Activated naive CD4-positive, alpha-beta T cell treated with anti-CD3 and anti-CD28 coated beads for 36 hours (primary cell): Measurements from ENCODE around the gene ZC3H7A. TPM values are rescaled to one million over a fixed set of nuclear protein-coding genes. Genes with fewer than 3 reads are reported as not detected.
"Not testable (repeated sequence)": the region's sequence is repeated elsewhere in the genome, so short reads cannot be mapped to it uniquely, and the experiment has no call there.

Experiments used
- CTCF ChIA-PET: fragments of 350-600 bp; sonication (Branson Sonifier 250); formaldehyde crosslinking; loops from one replicate; lab custom pipeline; 2021; ENCODE audit warnings: antibody characterized with exemption; lab: Charles Lee
- DNase-seq: peaks from one replicate; pipeline ENCODE4 v3.0.0-alpha.2; 2020
- H3K27ac Mint-ChIP-seq: one replicate; pipeline ENCODE4 v1.8.0; 2021; ENCODE audit warnings: mild to moderate bottlenecking, mixed read lengths
- H3K27me3 Mint-ChIP-seq: one replicate; pipeline ENCODE4 v1.8.0; 2021; ENCODE audit warnings: low read depth, mixed read lengths
- H3K36me3 Mint-ChIP-seq: one replicate; pipeline ENCODE4 v1.8.0; 2021; ENCODE audit warnings: low read depth, mixed read lengths
- H3K4me1 Mint-ChIP-seq: one replicate; pipeline ENCODE4 v1.8.0; 2021; ENCODE audit warnings: low read depth, mixed read lengths
- H3K4me3 Mint-ChIP-seq: one replicate; pipeline ENCODE4 v1.8.0; 2021; ENCODE audit warnings: mild to moderate bottlenecking, moderate library complexity, mixed read lengths
- H3K9me3 Mint-ChIP-seq: one replicate; pipeline ENCODE4 v1.8.0; 2021; ENCODE audit warnings: mixed read lengths
- intact Hi-C: fragments of 100-400 bp; cut with micrococcal nuclease; formaldehyde crosslinking; loops from one replicate; pipeline ENCODE4 v1.15.1; 2023
- total RNA-seq, 2 experiments: library from RNA; stranded (reverse); gene quantifications; one replicate each; pipeline ENCODE4 v1.2.3, GENCODE V29; 2021

The ZC3H7A gene
- total RNA-seq, 2 experiments from 2014 or later: 123 to 127 TPM

DNA sequence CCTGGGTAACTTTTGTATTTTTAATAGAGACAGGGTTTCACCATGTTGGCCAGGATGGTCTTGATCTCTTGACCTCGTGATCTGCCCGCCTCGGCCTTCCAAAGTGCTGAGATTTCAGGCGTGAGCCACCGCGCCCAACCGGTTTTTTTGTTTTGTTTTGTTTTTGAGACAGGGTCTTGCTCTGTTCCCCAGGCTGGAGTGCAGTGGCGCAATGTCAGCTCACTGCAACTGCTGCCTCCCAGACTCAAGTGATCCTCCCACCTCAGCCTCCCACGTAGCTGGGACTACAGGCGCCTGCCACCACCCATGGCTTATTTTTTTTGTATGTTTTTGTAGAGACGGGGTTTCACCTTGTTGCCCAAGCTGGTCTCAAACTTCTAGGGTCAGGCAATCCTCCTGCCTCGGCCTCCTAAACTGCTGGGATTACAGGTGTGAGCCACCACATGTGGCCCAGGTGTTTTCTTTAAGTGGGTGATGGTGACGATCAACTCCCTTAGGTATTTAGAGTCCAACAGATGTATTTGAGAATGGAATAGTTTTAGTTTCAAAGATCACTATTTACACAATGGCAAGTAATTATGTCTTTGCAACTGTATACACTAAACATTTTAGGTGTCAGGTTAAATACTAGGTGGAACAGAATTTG lies 28.6 kb upstream of the ZC3H7A start:
- H3K4me3 Mint-ChIP-seq, H3K27ac Mint-ChIP-seq, intact Hi-C loops, H3K27me3 Mint-ChIP-seq, DNase-seq, H3K36me3 Mint-ChIP-seq, H3K4me1 Mint-ChIP-seq, H3K9me3 Mint-ChIP-seq: not testable (repeated sequence)
- CTCF ChIA-PET: interaction anchor here (0.7 to 1.0 kb wide), 2 partner anchors 175 to 469 kb away, joined by 3 to 5 read pairs; no protein-coding TSS in a partner anchor

GRCh38 chr16:11824362-11824761 lies 27.3 kb upstream of the ZC3H7A start:
- CTCF ChIA-PET: no interaction called here
- no peak overlapping the region for H3K4me3 Mint-ChIP-seq

DNA sequence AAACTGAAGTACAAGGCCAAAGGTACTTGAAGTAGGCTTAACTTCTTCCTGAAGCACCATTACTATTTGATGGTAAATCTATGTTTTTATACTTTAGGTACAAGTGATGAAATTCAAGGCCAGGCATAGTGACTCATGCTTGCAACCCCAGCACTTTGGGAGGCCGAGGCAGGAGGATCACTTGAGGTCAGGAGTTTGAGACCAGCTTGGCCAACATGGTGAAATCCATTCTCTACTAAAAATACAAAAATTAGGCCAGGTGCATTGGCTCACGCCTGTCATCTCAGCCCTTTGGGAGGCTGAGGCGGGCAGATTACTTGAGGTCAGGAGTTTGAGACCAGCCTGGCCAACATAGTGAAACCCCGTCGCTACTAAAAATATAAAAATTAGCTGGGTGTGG lies 26.6 kb upstream of the ZC3H7A start:
- H3K36me3 Mint-ChIP-seq, H3K4me3 Mint-ChIP-seq, H3K4me1 Mint-ChIP-seq, H3K27ac Mint-ChIP-seq, DNase-seq, CTCF ChIA-PET, H3K9me3 Mint-ChIP-seq, H3K27me3 Mint-ChIP-seq, intact Hi-C loops: not testable (repeated sequence)

More at GRCh38 chr16:11824362-11824761, 27.3 kb upstream of the ZC3H7A start:
- Mint-ChIP-seq H3K9me3 (no peaks in the 10 kb centered on the region), H3K36me3 (no peaks in the 10 kb centered on the region), H3K27me3 (no peaks in the 10 kb centered on the region), H3K4me1 (no peaks in the 10 kb centered on the region), H3K27ac (no peak overlapping the region)
- intact Hi-C loops: no loop called here
- DNase-seq: no peak

DNA sequence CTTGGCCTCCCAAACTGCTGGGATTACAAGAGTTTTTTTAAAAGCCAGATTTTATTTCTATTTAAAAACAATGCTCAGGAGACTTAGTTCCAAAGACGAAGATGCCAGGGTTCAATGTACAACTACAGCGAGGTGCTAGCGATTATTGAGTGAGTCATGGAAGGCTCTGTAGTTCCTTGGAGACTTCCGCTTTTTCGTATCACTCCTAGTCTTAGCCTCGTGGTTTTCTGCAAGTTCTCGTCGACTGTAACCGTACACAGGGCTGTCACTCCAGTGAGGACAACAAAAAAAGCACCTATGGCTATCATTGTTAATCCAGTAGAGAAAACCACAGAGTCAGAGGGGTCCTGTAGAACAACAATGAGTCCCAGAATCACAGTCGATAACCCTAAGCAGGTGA lies 22.7 kb upstream of the ZC3H7A start:
- CTCF ChIA-PET: interaction anchor here (0.6 kb wide), 2 partner anchors 171 to 450 kb away, joined by 3 read pairs; no protein-coding TSS in a partner anchor
- intact Hi-C loops: no loop called here

DNA sequence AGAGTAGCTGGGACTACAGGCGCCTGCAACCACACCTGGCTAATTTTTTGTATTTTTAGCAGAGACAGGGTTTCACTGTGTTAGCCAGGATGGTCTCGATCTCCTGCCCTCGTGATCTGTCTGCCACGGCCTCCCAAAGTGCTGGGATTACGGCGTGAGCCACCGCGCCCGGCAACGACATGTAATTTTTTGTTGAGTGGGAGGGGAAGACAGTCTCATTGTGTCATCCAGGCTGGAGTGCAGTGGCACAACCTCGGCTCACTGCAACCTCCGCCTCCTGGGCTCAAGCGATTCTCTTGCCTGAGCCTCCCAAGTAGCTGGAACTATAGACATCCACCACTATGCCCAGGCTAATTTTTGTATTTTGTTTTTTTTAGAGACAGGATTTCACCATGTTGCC lies 21.9 kb upstream of the ZC3H7A start:
- DNase-seq, H3K4me1 Mint-ChIP-seq, H3K4me3 Mint-ChIP-seq, H3K27me3 Mint-ChIP-seq, H3K9me3 Mint-ChIP-seq, intact Hi-C loops, CTCF ChIA-PET, H3K27ac Mint-ChIP-seq, H3K36me3 Mint-ChIP-seq: not testable (repeated sequence)

More for the DNA sequence above, 22.7 kb upstream of the ZC3H7A start:
- no peaks in the 10 kb centered on the region for H3K27me3 Mint-ChIP-seq
- no peak overlapping the region for H3K4me3 Mint-ChIP-seq
- no peaks in the 10 kb centered on the region for H3K9me3 Mint-ChIP-seq
- no peak for DNase-seq
- H3K36me3 Mint-ChIP-seq: no peaks in the 10 kb centered on the region
- H3K4me1 Mint-ChIP-seq: no peaks in the 10 kb centered on the region
- no peak overlapping the region for H3K27ac Mint-ChIP-seq

GRCh38 chr16:11816123-11816522 lies 19.1 kb upstream of the ZC3H7A start:
- H3K27me3 Mint-ChIP-seq: no peaks in the 10 kb centered on the region
- no peak for DNase-seq
- H3K36me3 Mint-ChIP-seq: no peaks in the 10 kb centered on the region
- CTCF ChIA-PET: interaction anchor here (0.6 kb wide), 2 partner anchors 11 to 12 kb away, joined by 3 to 4 read pairs; no protein-coding TSS in a partner anchor
- no peak overlapping the region for H3K4me3 Mint-ChIP-seq
- H3K4me1 Mint-ChIP-seq: peaks cover 5% of the 10 kb centered on the region
- intact Hi-C loops: no loop called here
- no peaks in the 10 kb centered on the region for H3K9me3 Mint-ChIP-seq
- H3K27ac Mint-ChIP-seq: no peak overlapping the region

DNA sequence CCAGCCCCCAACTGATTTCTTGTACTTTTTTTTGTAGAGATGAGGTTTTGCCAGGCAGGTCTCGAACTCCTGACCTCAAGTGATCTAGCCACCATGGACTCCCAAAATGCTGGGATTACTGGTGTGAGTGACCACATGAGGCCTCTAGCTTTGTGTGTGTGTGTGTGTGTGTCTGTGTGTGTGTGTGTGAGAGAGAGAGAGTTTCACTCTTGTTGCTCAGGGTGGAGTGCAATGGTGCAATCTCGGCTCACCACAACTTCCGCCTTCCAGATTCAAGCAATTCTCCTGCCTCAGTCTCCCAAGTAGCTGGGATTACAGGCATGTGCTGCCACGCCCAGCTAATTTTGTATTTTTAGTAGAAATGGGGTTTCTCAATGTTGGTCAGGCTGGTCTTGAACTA lies 17.7 kb upstream of the ZC3H7A start:
- H3K4me3 Mint-ChIP-seq, DNase-seq, H3K9me3 Mint-ChIP-seq, H3K27ac Mint-ChIP-seq, H3K27me3 Mint-ChIP-seq, H3K36me3 Mint-ChIP-seq: not testable (repeated sequence)
- CTCF ChIA-PET: interaction anchor here (0.6 to 0.7 kb wide), 2 partner anchors 122 to 171 kb away, joined by 3 to 4 read pairs; no protein-coding TSS in a partner anchor
- peaks cover 13% of the 10 kb centered on the region for H3K4me1 Mint-ChIP-seq
- intact Hi-C loops: loop anchor here (5.0 kb wide), 1 partner anchor 852 kb away; no protein-coding TSS in a partner anchor

DNA sequence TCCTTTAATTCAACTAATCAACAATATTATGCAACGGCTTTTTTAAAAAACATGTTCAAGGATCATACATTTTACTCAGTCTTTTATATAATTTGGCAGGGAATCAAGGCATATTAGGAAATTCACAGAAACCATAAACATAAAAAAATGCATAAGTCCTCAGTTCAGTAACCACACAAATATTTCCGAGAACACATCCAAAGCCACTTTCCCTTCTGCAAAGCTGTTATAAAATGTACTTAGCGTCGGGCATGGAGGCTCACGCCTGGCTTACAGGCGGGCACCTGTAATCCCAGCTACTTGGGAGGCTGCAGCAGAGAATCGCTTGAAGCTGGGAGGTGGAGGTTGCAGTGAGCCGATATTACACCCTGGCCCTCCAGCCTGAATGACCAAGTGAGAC lies 9.7 kb upstream of the ZC3H7A start:
- no peaks in the 10 kb centered on the region for H3K27me3 Mint-ChIP-seq
- CTCF ChIA-PET: interaction anchor here (0.9 kb wide), 1 partner anchor 10 kb away, joined by 3 read pairs; the partner anchor contains the start of gene ZC3H7A
- intact Hi-C loops: no loop called here
- no peaks in the 10 kb centered on the region for H3K9me3 Mint-ChIP-seq
- DNase-seq: no peak
- H3K4me1 Mint-ChIP-seq: peaks cover 10% of the 10 kb centered on the region
- no peaks in the 10 kb centered on the region for H3K36me3 Mint-ChIP-seq
- no peak overlapping the region for H3K27ac Mint-ChIP-seq
- H3K4me3 Mint-ChIP-seq: no peak overlapping the region

DNA sequence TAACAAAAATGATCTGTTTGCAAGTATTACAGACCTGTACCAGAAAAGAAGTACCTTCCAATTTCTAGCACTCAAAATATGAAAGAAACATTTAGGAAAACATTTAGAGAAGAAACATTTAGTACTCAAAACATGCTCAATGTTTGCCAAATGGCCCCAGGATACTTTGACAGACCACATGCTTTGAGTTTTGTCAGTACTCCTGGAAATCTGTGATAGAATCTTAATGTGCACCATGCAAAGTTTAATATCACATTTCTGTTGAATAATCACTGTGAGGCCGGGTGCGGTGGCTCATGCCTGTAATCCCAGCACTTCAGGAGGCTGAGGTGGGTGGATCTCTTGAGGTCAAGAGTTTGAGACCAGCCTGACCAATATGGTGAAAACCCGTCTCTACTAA lies 8.5 kb upstream of the ZC3H7A start:
- no peaks in the 10 kb centered on the region for H3K36me3 Mint-ChIP-seq
- no peak overlapping the region for H3K4me3 Mint-ChIP-seq
- intact Hi-C loops: no loop called here
- CTCF ChIA-PET: no interaction called here
- no peaks in the 10 kb centered on the region for H3K9me3 Mint-ChIP-seq
- H3K27ac Mint-ChIP-seq: no peak overlapping the region
- peaks cover 17% of the 10 kb centered on the region for H3K4me1 Mint-ChIP-seq
- H3K27me3 Mint-ChIP-seq: no peaks in the 10 kb centered on the region
- no peak for DNase-seq

- Mint-ChIP-seq H3K27ac (no peak overlapping the region), H3K9me3 (no peaks in the 10 kb centered on the region), H3K4me1 (peaks cover 35% of the 10 kb centered on the region), H3K36me3 (peaks cover 14% of the 10 kb centered on the region), H3K4me3 (no peak overlapping the region), H3K27me3 (no peaks in the 10 kb centered on the region)
- intact Hi-C loops: no loop called here
- DNase-seq: no peak
- CTCF ChIA-PET: no interaction called here
These were observed 4.5 kb upstream of the ZC3H7A start for GRCh38 chr16:11801481-11802021.

- Mint-ChIP-seq H3K9me3 (no peaks in the 10 kb centered on the region), H3K4me1 (peaks cover 43% of the 10 kb centered on the region), H3K27ac (peak overlapping the region; percentile 93), H3K4me3 (peak overlapping the region; percentile 92), H3K27me3 (no peaks in the 10 kb centered on the region), H3K36me3 (peaks cover 23% of the 10 kb centered on the region)
- no peak for DNase-seq
- intact Hi-C loops: no loop called here
- CTCF ChIA-PET: interaction anchor here (1.5 kb wide), 1 partner anchor 40 kb away, joined by 3 read pairs; no protein-coding TSS in a partner anchor
These were observed 3.3 kb upstream of the ZC3H7A start for GRCh38 chr16:11800382-11800718.

DNA sequence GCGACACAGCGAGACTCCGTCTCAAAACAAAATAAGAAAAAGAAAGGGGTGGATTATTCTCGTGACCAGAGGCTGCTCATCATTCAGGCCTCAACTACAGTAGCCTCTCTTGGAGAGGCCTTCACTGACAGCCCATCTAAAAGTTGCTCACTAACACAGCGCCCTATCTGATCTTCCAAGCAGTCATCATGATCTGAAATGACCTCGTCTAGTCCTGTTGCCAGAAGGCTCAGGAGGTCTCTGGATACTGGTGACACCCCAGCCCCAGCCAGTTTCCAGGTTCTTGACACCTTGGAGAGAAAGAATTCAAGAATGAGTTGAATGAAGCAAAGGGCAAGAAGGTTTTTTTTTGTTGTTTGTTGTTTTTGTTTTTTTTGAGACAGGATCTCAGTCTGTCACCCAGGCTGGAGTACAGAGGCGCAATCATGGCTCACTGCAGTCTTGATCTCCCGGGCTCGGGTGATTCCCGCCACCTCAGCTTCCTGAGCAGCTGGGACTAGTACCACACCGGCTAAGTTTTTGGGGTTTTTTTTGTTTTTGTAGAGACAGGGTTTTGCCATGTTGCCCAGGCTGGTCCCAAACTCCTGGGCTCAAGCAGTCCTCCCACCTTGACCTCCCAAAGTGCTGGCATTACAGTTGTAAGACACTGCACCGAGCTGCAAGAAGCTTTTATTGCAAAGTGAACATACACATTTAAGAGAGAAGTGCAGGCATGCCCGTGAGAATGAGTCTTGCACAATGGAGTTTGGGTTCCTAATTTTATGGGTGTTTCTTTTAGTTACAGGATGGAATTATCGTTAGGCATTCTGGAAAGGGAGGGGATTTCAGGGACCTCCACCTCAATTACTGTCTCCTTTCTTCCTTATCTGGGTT lies 2.7 kb upstream of the ZC3H7A start:
- H3K4me3 Mint-ChIP-seq: peak overlapping the region; percentile 92
- H3K36me3 Mint-ChIP-seq: peaks cover 29% of the 10 kb centered on the region
- H3K9me3 Mint-ChIP-seq: no peaks in the 10 kb centered on the region
- intact Hi-C loops: loop anchor here (5.0 to 10.0 kb wide), 3 partner anchors 212 to 545 kb away; partner anchors contain the start of genes LITAF and SOCS1
- CTCF ChIA-PET: interaction anchor here (0.9 to 1.5 kb wide), 2 partner anchors 30 to 40 kb away, joined by 3 read pairs; no protein-coding TSS in a partner anchor
- no peaks in the 10 kb centered on the region for H3K27me3 Mint-ChIP-seq
- H3K4me1 Mint-ChIP-seq: peaks cover 49% of the 10 kb centered on the region
- peak; percentile 78 for DNase-seq
- peak overlapping the region; percentile 93 for H3K27ac Mint-ChIP-seq
